ENCODE data around the gene GNL1.
A peak's percentile ranks its signal among the peaks of the same experiment; 100 is the strongest.
"Not testable (repeated sequence)": the region's sequence is repeated elsewhere in the genome, so short reads cannot be mapped to it uniquely, and the experiment has no call there.

GNL1 gene

DNA sequence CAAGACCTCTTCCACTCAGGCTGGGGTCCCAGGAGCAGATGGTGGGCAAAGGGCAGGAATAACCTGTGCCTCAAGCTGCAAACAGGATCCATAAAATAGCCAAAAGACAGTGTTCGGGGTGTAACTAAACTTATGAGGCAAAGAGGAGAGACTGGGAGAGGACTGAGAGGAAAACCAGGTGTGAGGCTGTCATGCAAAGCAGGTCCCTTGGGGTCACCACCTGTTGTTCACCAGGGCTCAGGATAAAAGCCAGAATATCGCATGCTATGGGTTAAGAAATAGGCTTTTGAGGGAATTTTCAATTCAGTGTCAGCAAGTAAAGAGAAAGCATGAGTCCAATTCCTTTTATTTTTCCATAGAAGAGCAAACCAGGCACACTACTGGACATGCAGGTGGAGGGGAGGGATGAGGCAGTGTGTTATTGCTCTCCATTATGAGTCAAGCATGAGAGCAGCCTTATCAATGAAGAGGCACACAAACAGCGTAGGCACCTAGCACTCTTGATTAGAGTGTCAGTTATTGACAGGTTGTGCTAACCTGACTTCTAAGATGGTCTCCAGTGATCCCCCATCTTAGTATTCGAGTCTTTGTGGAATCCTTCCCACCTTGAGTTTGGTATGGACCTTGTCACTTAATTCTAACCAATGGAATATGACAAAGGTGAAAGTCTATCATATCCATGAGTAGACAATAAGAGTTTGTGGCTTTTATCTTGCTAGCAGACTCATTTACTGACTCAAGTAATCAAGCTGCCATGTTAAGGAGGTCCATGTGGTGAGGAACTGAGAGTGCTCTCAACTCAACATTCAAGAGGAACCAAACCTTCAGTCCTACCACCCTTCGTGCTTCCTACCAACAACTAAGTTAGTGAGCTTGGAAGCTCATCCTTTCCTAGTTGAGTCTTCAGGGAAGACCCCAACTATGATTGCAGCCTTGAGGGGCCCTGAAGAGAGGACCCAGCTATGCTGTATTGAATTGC, 48.2 kb downstream of the GNL1 start:
- peak in 1 of 2 experiments; percentile 35 for DNase-seq (ENCODE audit: low read depth in 1 of 2, low spot score in 1 of 2)
- Histone ChIP-seq H3K27me3 (ENCODE audit: insufficient read depth, poor library complexity, severe bottlenecking) (no peaks in the 10 kb centered on the region), H3K4me3 (replicated peaks; ENCODE audit: insufficient read depth, low read length) (no peak overlapping the region), H3K27ac (replicated peaks) (peak overlapping the region; percentile 86)
- TF ChIP-seq GABPA (IDR thresholded peaks at IDR 0.05; ENCODE audit: low read depth) = no peak
- no peak; the same call in 1 of the 2 replicates for TF ChIP-seq SPI1 (IDR thresholded peaks at IDR 0.05; ENCODE audit: borderline replicate concordance, low read depth)
- TF ChIP-seq POLR2AphosphoS5 (IDR thresholded peaks at IDR 0.05; ENCODE audit: low read depth) = no peak
- TF ChIP-seq, protein P1, sequence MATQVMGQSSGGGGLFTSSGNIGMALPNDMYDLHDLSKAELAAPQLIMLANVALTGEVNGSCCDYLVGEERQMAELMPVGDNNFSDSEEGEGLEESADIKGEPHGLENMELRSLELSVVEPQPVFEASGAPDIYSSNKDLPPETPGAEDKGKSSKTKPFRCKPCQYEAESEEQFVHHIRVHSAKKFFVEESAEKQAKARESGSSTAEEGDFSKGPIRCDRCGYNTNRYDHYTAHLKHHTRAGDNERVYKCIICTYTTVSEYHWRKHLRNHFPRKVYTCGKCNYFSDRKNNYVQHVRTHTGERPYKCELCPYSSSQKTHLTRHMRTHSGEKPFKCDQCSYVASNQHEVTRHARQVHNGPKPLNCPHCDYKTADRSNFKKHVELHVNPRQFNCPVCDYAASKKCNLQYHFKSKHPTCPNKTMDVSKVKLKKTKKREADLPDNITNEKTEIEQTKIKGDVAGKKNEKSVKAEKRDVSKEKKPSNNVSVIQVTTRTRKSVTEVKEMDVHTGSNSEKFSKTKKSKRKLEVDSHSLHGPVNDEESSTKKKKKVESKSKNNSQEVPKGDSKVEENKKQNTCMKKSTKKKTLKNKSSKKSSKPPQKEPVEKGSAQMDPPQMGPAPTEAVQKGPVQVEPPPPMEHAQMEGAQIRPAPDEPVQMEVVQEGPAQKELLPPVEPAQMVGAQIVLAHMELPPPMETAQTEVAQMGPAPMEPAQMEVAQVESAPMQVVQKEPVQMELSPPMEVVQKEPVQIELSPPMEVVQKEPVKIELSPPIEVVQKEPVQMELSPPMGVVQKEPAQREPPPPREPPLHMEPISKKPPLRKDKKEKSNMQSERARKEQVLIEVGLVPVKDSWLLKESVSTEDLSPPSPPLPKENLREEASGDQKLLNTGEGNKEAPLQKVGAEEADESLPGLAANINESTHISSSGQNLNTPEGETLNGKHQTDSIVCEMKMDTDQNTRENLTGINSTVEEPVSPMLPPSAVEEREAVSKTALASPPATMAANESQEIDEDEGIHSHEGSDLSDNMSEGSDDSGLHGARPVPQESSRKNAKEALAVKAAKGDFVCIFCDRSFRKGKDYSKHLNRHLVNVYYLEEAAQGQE (IDR thresholded peaks at IDR 0.05; ENCODE audit: insufficient replicate concordance, low read depth) = no peak
- TF ChIP-seq, protein P2, sequence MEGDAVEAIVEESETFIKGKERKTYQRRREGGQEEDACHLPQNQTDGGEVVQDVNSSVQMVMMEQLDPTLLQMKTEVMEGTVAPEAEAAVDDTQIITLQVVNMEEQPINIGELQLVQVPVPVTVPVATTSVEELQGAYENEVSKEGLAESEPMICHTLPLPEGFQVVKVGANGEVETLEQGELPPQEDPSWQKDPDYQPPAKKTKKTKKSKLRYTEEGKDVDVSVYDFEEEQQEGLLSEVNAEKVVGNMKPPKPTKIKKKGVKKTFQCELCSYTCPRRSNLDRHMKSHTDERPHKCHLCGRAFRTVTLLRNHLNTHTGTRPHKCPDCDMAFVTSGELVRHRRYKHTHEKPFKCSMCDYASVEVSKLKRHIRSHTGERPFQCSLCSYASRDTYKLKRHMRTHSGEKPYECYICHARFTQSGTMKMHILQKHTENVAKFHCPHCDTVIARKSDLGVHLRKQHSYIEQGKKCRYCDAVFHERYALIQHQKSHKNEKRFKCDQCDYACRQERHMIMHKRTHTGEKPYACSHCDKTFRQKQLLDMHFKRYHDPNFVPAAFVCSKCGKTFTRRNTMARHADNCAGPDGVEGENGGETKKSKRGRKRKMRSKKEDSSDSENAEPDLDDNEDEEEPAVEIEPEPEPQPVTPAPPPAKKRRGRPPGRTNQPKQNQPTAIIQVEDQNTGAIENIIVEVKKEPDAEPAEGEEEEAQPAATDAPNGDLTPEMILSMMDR (IDR thresholded peaks at IDR 0.05; ENCODE audit: insufficient read depth, low read length) = no peak

DNA sequence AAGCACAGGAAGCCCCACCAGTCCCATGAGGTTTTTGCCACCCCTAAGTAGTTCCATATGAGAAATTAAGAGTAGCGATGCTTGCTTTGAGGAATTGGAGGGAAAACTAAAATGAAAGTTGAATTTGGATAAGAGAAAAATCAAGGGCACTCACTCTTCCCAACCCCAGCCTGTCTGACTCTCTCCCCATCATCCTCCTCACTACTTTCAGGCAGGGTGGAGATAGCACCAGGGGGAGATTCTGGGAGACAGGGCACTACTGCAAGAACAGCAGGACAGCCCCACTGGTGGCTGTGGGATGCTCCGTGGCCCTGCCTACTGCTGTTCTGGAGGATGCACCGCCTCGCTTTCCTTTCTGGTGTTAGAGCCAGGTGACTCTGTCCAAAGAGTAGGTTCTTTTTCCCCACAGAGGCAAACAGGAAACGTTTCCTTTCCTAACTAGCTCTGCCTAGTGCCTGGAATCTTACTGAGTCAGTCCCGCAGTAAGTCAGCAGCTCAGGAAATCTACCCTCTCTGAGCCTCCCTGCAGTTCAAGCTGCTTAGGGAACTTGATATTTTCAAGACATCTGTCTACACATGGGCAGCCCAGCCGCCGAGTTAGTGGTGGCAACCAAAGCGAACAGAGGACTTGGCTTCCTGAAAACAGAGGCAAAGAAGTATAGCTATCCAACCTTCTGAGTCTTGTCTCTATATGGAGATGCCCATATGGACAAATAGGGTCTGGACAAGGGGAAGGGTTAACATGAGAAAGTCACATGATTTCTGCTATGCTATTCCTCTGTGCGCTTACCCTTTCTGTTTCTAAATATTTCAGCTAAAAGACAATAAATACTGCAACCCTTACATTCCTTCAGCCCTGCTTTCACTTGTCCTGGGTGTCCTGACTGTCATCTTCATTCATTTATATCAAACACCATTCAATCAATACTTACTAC, 55.6 kb downstream of the GNL1 start:
- H3K27me3 ChIP-seq (ENCODE audit: insufficient read depth, poor library complexity, severe bottlenecking) = no peaks in the 10 kb centered on the region
- TF ChIP-seq POLR2AphosphoS5 (IDR thresholded peaks at IDR 0.05; ENCODE audit: low read depth) = no peak
- no peak for TF ChIP-seq GABPA (IDR thresholded peaks at IDR 0.05; ENCODE audit: low read depth)
- TF ChIP-seq, protein P1 (IDR thresholded peaks at IDR 0.05; ENCODE audit: insufficient replicate concordance, low read depth) = no peak
- no peak for TF ChIP-seq SPI1 (IDR thresholded peaks at IDR 0.05; ENCODE audit: borderline replicate concordance, low read depth)
- TF ChIP-seq, protein P2 (IDR thresholded peaks at IDR 0.05; ENCODE audit: insufficient read depth, low read length) = no peak
- H3K27ac ChIP-seq (replicated peaks) = no peak overlapping the region
- peak in 1 of 2 experiments; percentile 22 for DNase-seq (ENCODE audit: low read depth in 1 of 2, low spot score in 1 of 2)
- H3K4me3 ChIP-seq (replicated peaks; ENCODE audit: insufficient read depth, low read length) = no peak overlapping the region

DNA sequence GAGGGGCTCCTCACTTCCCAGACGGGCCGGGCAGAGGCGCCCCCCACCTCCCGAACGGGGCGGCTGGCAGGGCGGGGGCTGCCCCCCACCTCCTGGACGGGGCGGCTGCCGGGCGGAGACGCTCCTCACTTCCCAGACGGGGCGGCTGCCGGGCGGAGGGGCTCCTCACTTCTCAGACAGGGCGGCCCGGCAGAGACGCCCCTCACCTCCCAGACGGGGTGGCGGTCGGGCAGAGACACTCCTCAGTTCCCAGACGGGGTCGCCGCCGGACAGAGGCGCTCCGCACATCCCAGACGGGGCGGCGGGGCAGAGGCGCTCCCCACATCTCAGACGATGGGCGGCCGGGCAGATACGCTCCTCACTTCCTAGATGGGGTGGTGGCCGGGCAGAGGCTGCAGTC, 57.6 kb downstream of the GNL1 start:
- H3K27me3 ChIP-seq (ENCODE audit: insufficient read depth, poor library complexity, severe bottlenecking); DNase-seq (ENCODE audit: low read depth in 1 of 2, low spot score in 1 of 2); H3K27ac ChIP-seq (replicated peaks); H3K4me3 ChIP-seq (replicated peaks; ENCODE audit: insufficient read depth, low read length): not testable (repeated sequence)

DNA sequence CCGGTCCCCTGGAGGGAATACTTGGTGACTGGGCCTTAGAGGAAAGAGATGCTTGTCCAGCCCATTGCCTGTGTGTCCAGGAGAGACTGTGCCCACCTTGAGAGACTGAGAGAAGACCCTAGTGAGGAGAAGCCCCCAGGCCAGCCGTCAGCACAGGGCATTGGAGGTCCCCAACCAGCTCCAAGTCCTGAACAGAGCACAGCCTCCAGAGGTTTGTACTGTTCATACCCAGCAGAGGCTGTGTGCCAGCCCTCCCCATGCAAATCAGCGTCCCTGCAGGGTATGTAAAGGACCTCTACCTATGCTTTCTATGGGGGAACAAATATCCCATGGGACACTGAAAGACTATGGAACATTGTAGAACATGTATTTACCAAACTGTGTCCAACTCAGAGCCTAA, 58.6 kb downstream of the GNL1 start:
- H3K4me3 ChIP-seq (replicated peaks; ENCODE audit: insufficient read depth, low read length) = no peak overlapping the region
- H3K27me3 ChIP-seq (ENCODE audit: insufficient read depth, poor library complexity, severe bottlenecking) = no peaks in the 10 kb centered on the region
- DNase-seq (ENCODE audit: low read depth in 1 of 2, low spot score in 1 of 2) = no peak
- no peak for TF ChIP-seq GABPA (IDR thresholded peaks at IDR 0.05; ENCODE audit: low read depth)
- TF ChIP-seq, protein P2 (IDR thresholded peaks at IDR 0.05; ENCODE audit: insufficient read depth, low read length) = no peak
- no peak overlapping the region for H3K27ac ChIP-seq (replicated peaks)

DNA sequence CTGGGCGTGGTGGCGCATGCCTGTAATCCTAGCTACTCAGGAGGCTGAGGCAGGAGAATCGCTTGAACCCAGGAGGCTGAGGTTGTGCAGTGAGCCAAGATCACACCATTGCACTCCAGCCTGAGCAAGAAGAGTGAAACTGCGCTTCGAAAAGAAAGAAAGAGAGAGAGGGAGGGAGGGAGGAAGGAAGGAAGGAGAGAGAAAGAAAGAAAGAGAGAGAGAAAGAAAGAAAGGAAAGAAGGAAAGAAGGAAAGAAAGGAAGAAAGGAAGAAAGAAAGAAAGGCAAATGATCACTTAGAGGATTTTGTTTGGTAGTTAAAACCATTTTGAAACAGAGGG, 59.1 kb downstream of the GNL1 start:
- H3K27me3 ChIP-seq (ENCODE audit: insufficient read depth, poor library complexity, severe bottlenecking); H3K27ac ChIP-seq (replicated peaks); H3K4me3 ChIP-seq (replicated peaks; ENCODE audit: insufficient read depth, low read length); DNase-seq (ENCODE audit: low read depth in 1 of 2, low spot score in 1 of 2): not testable (repeated sequence)
